Measurements from ENCODE around the gene ADRM1. TPM values are rescaled to one million over a fixed set of nuclear protein-coding genes. Genes with fewer than 3 reads are reported as not detected.

The ADRM1 gene
- total RNA-seq, 6 donors from 2014 or later = 57.6 to 158 (median 91.6) TPM

DNA sequence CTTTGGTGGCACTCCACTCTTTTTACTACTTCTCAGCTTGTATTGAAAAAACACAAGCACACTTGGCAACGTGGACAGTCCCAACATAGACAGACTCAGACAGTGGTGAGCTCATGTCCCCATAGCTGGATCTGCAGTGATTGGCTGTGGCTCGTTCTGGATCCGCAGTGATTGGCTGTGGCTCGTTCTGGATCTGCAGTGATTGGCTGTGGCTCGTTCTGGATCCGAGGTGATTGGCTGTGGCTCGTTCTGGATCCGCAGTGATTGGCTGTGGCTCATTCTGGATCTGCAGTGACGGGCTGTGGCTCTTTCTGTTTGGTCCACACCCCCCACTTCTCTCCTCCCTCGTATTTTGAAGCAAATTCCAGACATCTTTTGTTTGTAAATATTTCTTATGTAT, 36.5 kb upstream of the ADRM1 start:
- Histone ChIP-seq H3K27ac (no peak overlapping the region), H3K4me1 (no peaks in the 10 kb centered on the region), H3K27me3 (no peaks in the 10 kb centered on the region), H3K4me3 (no peak overlapping the region), H3K9me3 (no peaks in the 10 kb centered on the region), H3K36me3 (peaks cover 0 to 81% (median 40%) of the 10 kb centered on the region in 4 donors)
- no peak for TF ChIP-seq POLR2A (IDR thresholded peaks at IDR 0.05)
- TF ChIP-seq EP300 (IDR thresholded peaks at IDR 0.05) = no peak
- TF ChIP-seq POLR2AphosphoS5 (IDR thresholded peaks at IDR 0.05) = no peak
- TF ChIP-seq, protein P1, sequence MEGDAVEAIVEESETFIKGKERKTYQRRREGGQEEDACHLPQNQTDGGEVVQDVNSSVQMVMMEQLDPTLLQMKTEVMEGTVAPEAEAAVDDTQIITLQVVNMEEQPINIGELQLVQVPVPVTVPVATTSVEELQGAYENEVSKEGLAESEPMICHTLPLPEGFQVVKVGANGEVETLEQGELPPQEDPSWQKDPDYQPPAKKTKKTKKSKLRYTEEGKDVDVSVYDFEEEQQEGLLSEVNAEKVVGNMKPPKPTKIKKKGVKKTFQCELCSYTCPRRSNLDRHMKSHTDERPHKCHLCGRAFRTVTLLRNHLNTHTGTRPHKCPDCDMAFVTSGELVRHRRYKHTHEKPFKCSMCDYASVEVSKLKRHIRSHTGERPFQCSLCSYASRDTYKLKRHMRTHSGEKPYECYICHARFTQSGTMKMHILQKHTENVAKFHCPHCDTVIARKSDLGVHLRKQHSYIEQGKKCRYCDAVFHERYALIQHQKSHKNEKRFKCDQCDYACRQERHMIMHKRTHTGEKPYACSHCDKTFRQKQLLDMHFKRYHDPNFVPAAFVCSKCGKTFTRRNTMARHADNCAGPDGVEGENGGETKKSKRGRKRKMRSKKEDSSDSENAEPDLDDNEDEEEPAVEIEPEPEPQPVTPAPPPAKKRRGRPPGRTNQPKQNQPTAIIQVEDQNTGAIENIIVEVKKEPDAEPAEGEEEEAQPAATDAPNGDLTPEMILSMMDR (IDR thresholded peaks at IDR 0.05) = no peak
- ATAC-seq (ENCODE audit: low FRiP score in 2 of 2) = no peak
- no peak for DNase-seq
- 94 to 96% methylated on average over 10 of the region's 10 CpGs for WGBS, 2 donors

DNA sequence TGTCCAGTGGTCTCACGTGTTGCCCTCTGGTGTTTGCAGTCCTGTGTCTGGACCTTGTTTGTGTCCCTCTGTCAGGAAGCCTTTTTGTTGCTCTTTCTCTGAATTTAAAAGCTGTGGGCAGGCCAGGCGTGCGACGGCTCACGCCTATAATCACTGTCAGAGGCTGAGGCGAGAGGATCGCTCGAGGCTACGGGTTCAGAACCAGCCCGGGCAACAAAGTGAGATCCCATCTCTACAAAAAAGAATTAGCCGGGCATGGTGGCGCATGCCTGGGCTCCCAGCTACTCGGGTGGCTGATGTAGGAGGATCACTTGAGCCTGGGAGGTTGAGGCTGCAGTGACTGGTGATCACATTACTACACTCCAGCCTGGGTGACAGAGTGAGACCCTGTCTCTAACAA, 35.9 kb upstream of the ADRM1 start:
- DNase-seq (no peak), ATAC-seq (ENCODE audit: low FRiP score in 2 of 2) (no peak)
- no peak overlapping the region for H3K4me3 ChIP-seq
- WGBS, 2 donors = 95 to 97% methylated on average over 13 of the region's 13 CpGs
- no peaks in the 10 kb centered on the region for H3K9me3 ChIP-seq
- H3K27me3 ChIP-seq = no peaks in the 10 kb centered on the region
- peaks cover 0 to 81% (median 39%) of the 10 kb centered on the region in 4 donors for H3K36me3 ChIP-seq
- H3K4me1 ChIP-seq = no peaks in the 10 kb centered on the region
- H3K27ac ChIP-seq = no peak overlapping the region
- TF ChIP-seq, protein P1 (IDR thresholded peaks at IDR 0.05) = no peak
- TF ChIP-seq EP300 (IDR thresholded peaks at IDR 0.05) (no peak), POLR2AphosphoS5 (IDR thresholded peaks at IDR 0.05) (no peak), POLR2A (IDR thresholded peaks at IDR 0.05) (no peak)

DNA sequence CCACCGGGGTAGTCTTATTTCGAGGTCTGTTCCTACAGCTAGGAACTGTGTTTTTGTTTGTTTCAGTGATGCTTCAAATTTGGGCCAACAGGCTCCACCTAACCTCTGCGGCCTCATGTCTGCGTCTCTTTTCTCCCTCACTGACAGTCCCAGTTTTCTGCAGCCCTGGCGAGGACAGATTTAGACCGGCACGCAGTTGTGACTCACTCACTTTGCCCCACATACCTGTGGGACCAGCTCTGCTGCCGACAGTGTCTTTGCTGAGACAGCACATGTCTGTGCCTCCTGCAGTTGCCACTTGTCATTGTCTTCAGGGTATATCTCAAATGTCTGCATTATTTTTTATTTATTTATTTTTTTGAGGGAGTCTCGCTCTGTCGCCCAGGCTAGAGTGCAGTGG, 35.3 kb upstream of the ADRM1 start:
- Histone ChIP-seq H3K4me1 (no peaks in the 10 kb centered on the region), H3K36me3 (peaks cover 5 to 81% (median 43%) of the 10 kb centered on the region in 4 donors), H3K27ac (no peak overlapping the region), H3K9me3 (no peaks in the 10 kb centered on the region), H3K27me3 (no peaks in the 10 kb centered on the region), H3K4me3 (no peak overlapping the region)
- ATAC-seq (ENCODE audit: low FRiP score in 2 of 2) (no peak), DNase-seq (no peak)
- TF ChIP-seq EP300 (IDR thresholded peaks at IDR 0.05) (no peak), POLR2A (IDR thresholded peaks at IDR 0.05) (no peak), POLR2AphosphoS5 (IDR thresholded peaks at IDR 0.05) (no peak)
- TF ChIP-seq, protein P1 (IDR thresholded peaks at IDR 0.05) = no peak
- 84 to 98% methylated on average over 10 of the region's 10 CpGs for WGBS, 2 donors

DNA sequence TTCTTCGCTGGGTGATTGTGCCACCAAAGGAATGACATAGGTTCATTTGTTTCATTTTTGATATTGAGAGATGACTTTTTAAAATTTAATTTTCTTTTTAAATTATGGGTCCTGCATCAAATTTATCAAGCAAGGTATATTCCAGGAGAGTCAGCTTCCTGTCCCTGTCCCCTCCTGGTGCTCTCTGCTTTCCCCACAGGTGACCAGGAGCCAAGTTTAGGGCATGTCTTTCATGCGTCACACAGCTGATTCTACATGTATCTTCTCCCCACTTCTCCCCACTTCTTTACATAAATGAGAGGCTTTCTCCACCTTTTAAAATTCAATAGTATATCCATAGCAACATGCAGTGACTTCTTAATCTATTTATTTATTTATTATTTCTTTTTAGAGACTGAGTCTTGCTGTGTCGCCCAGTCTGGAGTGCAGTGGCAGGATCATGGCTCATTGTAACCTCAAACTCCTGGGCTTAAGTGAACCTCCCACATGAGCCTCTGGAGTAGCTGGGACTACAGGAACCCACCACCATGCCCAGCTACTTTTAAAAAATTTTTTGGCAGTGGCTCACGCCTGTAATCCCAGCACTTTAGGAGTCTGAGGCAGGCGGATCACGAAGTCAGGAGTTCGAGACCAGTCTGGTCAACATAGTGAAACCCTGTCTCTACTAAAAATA, 34.4 kb upstream of the ADRM1 start:
- no peak for ATAC-seq (ENCODE audit: low FRiP score in 2 of 2)
- H3K4me1 ChIP-seq = no peaks in the 10 kb centered on the region
- H3K9me3 ChIP-seq = no peaks in the 10 kb centered on the region
- peaks cover 13 to 81% (median 44%) of the 10 kb centered on the region in 4 donors for H3K36me3 ChIP-seq
- H3K27ac ChIP-seq = no peak overlapping the region
- H3K27me3 ChIP-seq = no peaks in the 10 kb centered on the region
- 83 to 84% methylated on average over 7 of the region's 7 CpGs for WGBS, 2 donors
- TF ChIP-seq EP300 (IDR thresholded peaks at IDR 0.05) (no peak), POLR2AphosphoS5 (IDR thresholded peaks at IDR 0.05) (no peak), POLR2A (IDR thresholded peaks at IDR 0.05) (no peak)
- TF ChIP-seq, protein P1 (IDR thresholded peaks at IDR 0.05) = no peak
- no peak overlapping the region for H3K4me3 ChIP-seq
- DNase-seq = no peak

DNA sequence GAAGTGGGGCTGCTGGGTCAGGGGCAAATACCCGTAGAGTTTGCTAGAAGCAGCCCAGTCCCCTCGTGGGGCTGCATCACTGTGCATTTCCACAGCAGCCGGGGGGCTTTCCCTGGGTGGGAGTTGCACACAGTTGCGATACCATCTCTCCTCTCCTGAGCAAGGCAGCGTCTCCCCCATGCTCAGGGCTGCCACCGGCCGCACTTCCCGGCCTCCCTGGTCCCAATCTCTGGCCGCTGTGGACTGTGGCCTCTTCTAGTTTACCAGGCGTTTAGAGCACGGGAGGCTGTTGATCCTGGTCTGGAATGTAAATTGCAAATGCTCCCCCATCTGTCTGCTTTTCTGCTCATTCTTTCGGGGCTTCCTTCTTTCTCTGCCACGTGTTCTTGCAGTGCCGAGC, 33.4 kb upstream of the ADRM1 start:
- H3K4me1 ChIP-seq = no peaks in the 10 kb centered on the region
- 92 to 96% methylated on average over 13 to 14 of the region's 14 CpGs for WGBS, 2 donors
- no peaks in the 10 kb centered on the region for H3K9me3 ChIP-seq
- H3K27me3 ChIP-seq = no peaks in the 10 kb centered on the region
- DNase-seq = no peak
- no peak for ATAC-seq (ENCODE audit: low FRiP score in 2 of 2)
- peaks cover 17 to 81% (median 46%) of the 10 kb centered on the region in 4 donors for H3K36me3 ChIP-seq
- no peak overlapping the region for H3K27ac ChIP-seq
- no peak overlapping the region for H3K4me3 ChIP-seq
- TF ChIP-seq, protein P1 (IDR thresholded peaks at IDR 0.05) = no peak
- no peak for TF ChIP-seq POLR2A (IDR thresholded peaks at IDR 0.05)
- no peak for TF ChIP-seq EP300 (IDR thresholded peaks at IDR 0.05)
- TF ChIP-seq POLR2AphosphoS5 (IDR thresholded peaks at IDR 0.05) = no peak
